Activated CD4-positive, CD25-positive, alpha-beta regulatory T cell treated with anti-CD3 and anti-CD28 coated beads, Interleukin-2, amount 50 U/mL, for 24 hours (primary cell): Measurements from ENCODE around the gene SFT2D2.

ENCODE experiments used
- ATAC-seq, 2 donors: fragments of 150-1000 bp; cut with Tn5 transposase; one replicate each; pipeline ENCODE4 v1.10.0; 2021; ENCODE audit warnings: mild to moderate bottlenecking in 1 of 2, moderate library complexity in 1 of 2

Gene SFT2D2

GRCh38 chr1:168223681-168224540 is 1.9 kb upstream of the SFT2D2 start:
- no peak for ATAC-seq

GRCh38 chr1:168224991-168225390 is 813 bp upstream of the SFT2D2 start:
- no peak for ATAC-seq

- ATAC-seq: no peak
Measured at GRCh38 chr1:168227620-168228019, 1.8 kb downstream of the SFT2D2 start.

GRCh38 chr1:168229893-168230292 is 4.1 kb downstream of the SFT2D2 start:
- no peak for ATAC-seq

GRCh38 chr1:168230709-168231108 is 4.9 kb downstream of the SFT2D2 start:
- ATAC-seq: no peak

GRCh38 chr1:168234846-168235547 is 9.2 kb downstream of the SFT2D2 start:
- peak; percentile 65 to 69 for ATAC-seq

- ATAC-seq: no peak
Measured at GRCh38 chr1:168235548-168235885, 9.7 kb downstream of the SFT2D2 start.

- ATAC-seq: no peak
Measured at GRCh38 chr1:168235937-168236336, 10.1 kb downstream of the SFT2D2 start.

- peak; percentile 75 to 79 for ATAC-seq
Measured at GRCh38 chr1:168236836-168237611, 11.2 kb downstream of the SFT2D2 start.

- no peak for ATAC-seq
Measured at GRCh38 chr1:168243198-168243597, 17.4 kb downstream of the SFT2D2 start.

GRCh38 chr1:168243636-168244212 is 17.9 kb downstream of the SFT2D2 start:
- ATAC-seq: peak in 1 of 2 donors; percentile 24

GRCh38 chr1:168245042-168245441 is 19.2 kb downstream of the SFT2D2 start:
- ATAC-seq: no peak

GRCh38 chr1:168246506-168246905 is 20.7 kb downstream of the SFT2D2 start:
- ATAC-seq: no peak

GRCh38 chr1:168252204-168252733 is 26.5 kb downstream of the SFT2D2 start:
- no peak for ATAC-seq

- no peak for ATAC-seq
Measured at GRCh38 chr1:168256164-168256563, 30.4 kb downstream of the SFT2D2 start.

GRCh38 chr1:168257397-168257796 is 31.6 kb downstream of the SFT2D2 start:
- no peak for ATAC-seq

- no peak for ATAC-seq
Measured at GRCh38 chr1:168259567-168259966, 33.8 kb downstream of the SFT2D2 start.

GRCh38 chr1:168260393-168260792 is 34.6 kb downstream of the SFT2D2 start:
- no peak for ATAC-seq

- no peak for ATAC-seq
Measured at GRCh38 chr1:168261390-168261789, 35.6 kb downstream of the SFT2D2 start.

- ATAC-seq: no peak
Measured at GRCh38 chr1:168263130-168263529, 37.3 kb downstream of the SFT2D2 start.

- ATAC-seq: no peak
Measured at GRCh38 chr1:168264296-168264695, 38.5 kb downstream of the SFT2D2 start.

GRCh38 chr1:168265596-168265995 is 39.8 kb downstream of the SFT2D2 start:
- ATAC-seq: no peak
